Spleen (tissue), 7 donors: ENCODE data around the gene ARSG.

Experiments used
- POLR2A ChIP-seq, 3 donors: fragments of 450-650 bp; IDR thresholded peaks; one replicate each; pipeline ENCODE4 v1.5.1; 2017; ENCODE audit warnings: antibody characterized with exemption in 3 of 3, mild to moderate bottlenecking in 1 of 3
- POLR2AphosphoS5 ChIP-seq, 3 donors: sonication (generic); formaldehyde crosslinking; IDR thresholded peaks; one replicate each; pipeline ENCODE4 v1.5.1; 2017; ENCODE audit warnings: antibody characterized with exemption in 3 of 3
- TF ChIP-seq, protein P1 (sequence below), 11 experiments: fragments of 200-600 bp in 7 of 11; fragments of 450-650 bp in 4 of 11; sonication (generic) in 4 of 11; IDR thresholded peaks in 8 of 11; conservative IDR thresholded peaks in 3 of 11; 1 replicate in 7 of 11; 2 replicates in 4 of 11; pipeline versions ENCODE4 v1.4.0 to v1.8.0; 2016 to 2021; ENCODE audit warnings: antibody characterized with exemption in 11 of 11, inconsistent platforms in 4 of 11, mild to moderate bottlenecking in 1 of 11
- donor health status: DM: no; HTN: no; CAD: no; lungs with moderate emphysema.
- donor health status: DM: no; HTN: no; CAD: no.
- donor health status: DM: no; HTN: no; CAD: no.

DNA sequence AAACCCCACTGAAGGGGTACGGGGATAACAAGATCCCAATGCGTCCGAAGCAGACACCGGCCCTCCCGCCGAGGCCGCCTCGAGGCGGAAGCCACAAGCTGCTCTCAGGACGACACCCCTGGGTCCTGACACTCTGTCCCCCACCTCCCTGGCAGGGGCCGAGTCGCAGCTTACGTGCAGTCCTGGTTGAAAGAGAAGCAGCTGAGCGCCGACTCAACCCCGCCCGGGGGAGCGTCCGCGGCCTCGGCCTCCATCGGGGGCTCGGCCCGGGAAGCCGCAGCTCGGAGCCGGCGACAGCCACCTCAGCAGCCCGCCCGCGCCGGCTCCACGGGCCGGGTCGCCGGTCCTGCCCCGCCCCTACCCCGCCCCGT is 165.9 kb downstream of the ARSG start, which contains the start of gene WIPI1:
- TF ChIP-seq POLR2AphosphoS5 (IDR thresholded peaks at IDR 0.05), result no peak
- TF ChIP-seq, protein P1, sequence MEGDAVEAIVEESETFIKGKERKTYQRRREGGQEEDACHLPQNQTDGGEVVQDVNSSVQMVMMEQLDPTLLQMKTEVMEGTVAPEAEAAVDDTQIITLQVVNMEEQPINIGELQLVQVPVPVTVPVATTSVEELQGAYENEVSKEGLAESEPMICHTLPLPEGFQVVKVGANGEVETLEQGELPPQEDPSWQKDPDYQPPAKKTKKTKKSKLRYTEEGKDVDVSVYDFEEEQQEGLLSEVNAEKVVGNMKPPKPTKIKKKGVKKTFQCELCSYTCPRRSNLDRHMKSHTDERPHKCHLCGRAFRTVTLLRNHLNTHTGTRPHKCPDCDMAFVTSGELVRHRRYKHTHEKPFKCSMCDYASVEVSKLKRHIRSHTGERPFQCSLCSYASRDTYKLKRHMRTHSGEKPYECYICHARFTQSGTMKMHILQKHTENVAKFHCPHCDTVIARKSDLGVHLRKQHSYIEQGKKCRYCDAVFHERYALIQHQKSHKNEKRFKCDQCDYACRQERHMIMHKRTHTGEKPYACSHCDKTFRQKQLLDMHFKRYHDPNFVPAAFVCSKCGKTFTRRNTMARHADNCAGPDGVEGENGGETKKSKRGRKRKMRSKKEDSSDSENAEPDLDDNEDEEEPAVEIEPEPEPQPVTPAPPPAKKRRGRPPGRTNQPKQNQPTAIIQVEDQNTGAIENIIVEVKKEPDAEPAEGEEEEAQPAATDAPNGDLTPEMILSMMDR (IDR thresholded peaks at IDR 0.05 in 8 of 11, conservative IDR thresholded peaks at IDR 0.05 in 3 of 11), result no peak
- peak in 1 of 3 donors; percentile 36 for TF ChIP-seq POLR2A (IDR thresholded peaks at IDR 0.05)
